Body of pancreas (tissue), 4 donors: ENCODE data around the gene PDE9A.

Experiments used
- CTCF ChIP-seq, 7 experiments: fragments of 450-650 bp in 4 of 7; fragments of 200-600 bp in 3 of 7; sonication (generic) in 3 of 7; IDR thresholded peaks; one replicate each; pipeline ENCODE4 v1.5.1; 2016 to 2019; ENCODE audit warnings: antibody characterized with exemption in 7 of 7
- POLR2A ChIP-seq, 3 donors: fragments of 450-650 bp; IDR thresholded peaks; one replicate each; pipeline ENCODE4 v1.6.1; 2016; ENCODE audit warnings: antibody characterized with exemption in 3 of 3, mild to moderate bottlenecking in 2 of 3

DNA sequence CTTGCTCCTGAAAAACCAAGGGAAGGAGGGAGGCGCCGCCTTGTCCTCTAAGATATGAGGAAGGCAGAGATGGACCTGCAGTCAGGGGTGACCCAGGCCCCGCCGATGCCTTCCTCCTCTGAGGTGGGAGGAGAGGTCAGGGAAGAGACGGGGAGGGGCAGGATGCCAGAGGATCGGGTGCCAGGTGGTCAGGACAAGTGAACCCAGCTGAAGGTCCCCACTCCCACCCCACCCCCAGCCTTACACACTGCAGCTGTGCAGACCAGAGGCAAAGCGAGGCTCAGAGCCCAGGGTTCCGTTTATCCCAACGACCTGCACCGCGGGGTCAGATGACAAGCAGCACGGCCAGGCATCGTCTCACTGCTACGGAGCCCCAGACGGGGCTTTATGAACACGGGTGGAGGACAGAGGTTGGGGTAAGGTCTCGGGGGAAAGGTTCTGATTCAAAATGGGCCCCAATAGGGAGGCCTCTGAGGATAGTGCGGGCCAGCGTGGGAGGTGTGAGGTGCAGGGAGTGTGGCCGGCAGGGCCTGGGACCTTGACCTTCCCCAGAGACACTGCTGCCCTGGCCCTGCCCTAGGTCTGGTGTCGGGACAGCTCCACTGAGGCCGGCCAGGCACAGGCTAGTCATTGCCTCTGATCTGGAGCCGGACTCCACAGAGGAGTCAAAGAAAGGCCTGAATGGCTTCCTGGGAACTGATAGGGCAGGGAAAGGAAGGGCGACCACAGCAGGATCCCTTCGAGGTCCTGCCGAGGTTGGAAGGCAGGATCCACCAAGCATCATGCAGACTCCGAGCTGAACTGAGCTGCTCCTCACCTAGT, 113.5 kb downstream of the PDE9A start:
- TF ChIP-seq CTCF (IDR thresholded peaks at IDR 0.05) (no peak), POLR2A (IDR thresholded peaks at IDR 0.05) (no peak)
